Motor neuron (in vitro differentiated cells): ENCODE measurements around the gene REPS1. TPM values are rescaled to one million over a fixed set of nuclear protein-coding genes. Genes with fewer than 3 reads are reported as not detected.

Experiments
- ATAC-seq, 8 experiments: fragments of 200-7000 bp; cut with Tn5 transposase; replicated peaks in 6 of 8; 2 replicates each; pipeline ENCODE4 v1.8.0; 2021; ENCODE audit warnings: mild to moderate bottlenecking in 8 of 8, moderate library complexity in 8 of 8
- H3K27ac ChIP-seq, 2 donors: fragments of 250-450 bp; sonication (Bioruptor Pico); 2 replicates each; pipeline ENCODE4 v1.9.0; 2021; ENCODE audit warnings: antibody characterized with exemption in 2 of 2, mild to moderate bottlenecking in 2 of 2, moderate library complexity in 1 of 2
- H3K4me1 ChIP-seq, 2 donors: fragments of 250-450 bp; sonication (Bioruptor Pico); replicated peaks in 1 of 2; 2 replicates each; pipeline ENCODE4 v1.6.1; 2021; ENCODE audit warnings: antibody characterized with exemption in 2 of 2, mild to moderate bottlenecking in 2 of 2, moderate library complexity in 1 of 2
- H3K4me3 ChIP-seq, 5 donors: fragments of 250-450 bp; sonication (Bioruptor Pico); 2 replicates each; pipeline ENCODE4 v1.9.0; 2021; ENCODE audit warnings: antibody characterized with exemption in 5 of 5, mild to moderate bottlenecking in 5 of 5, moderate library complexity in 4 of 5
- WGBS, 10 experiments: fragments of 450-650 bp; shearing (Covaris generic); methylation state at CpG; one replicate each; pipeline ENCODE4 v1.0.0; 2022; 5-methylcytosine and 5-hydroxymethylcytosine counted together
- in situ Hi-C, 9 experiments: fragments of 400-800 bp; cut with MboI; loops; one replicate each; pipeline ENCODE4 v1.15.0; 2021; ENCODE audit warnings: low sequenced_read_pairs in 9 of 9, low pct_unique_long_range_greater_than_20kb in 2 of 9; ENCODE audit not compliant: unreplicated experiment in 9 of 9
- total RNA-seq, 8 experiments: library from RNA; unstranded; fragments of 300-600 nt; gene quantifications; 2 replicates each; pipeline versions ENCODE4 v1.2.3 to v1.2.4, GENCODE V29; 2022

REPS1 gene
- total RNA-seq, 8 experiments from 2014 or later = 21.0 to 53.2 (median 42.0) TPM

DNA sequence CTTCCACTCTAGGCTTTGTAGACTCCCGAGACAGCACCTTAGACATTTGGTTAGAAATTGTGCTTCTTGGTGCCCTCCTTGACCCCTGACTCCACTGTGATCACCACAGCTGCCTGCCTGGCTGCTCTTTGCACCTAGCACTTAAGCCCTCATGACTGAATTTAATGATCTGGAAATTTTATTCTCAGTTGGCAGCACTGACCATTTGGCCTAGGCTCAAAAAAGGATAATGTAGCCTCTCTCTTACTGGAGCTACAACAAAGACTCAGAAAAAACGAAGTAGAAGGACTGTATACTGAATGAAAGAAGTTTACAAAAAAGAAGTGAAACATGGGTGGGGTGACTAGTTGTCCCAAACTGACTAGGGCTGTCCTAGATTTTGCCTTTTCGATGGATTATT lies 29.2 kb upstream of the REPS1 start:
- no peak overlapping the region for H3K27ac ChIP-seq
- WGBS, 10 experiments = 0 to 75% (median 43%) methylated on average over 1 to 3 of the region's 3 CpGs
- peak in 4 of 8 experiments; percentile 19 to 26 (median 26) for ATAC-seq
- in situ Hi-C loops = loop anchor here in 1 of 9 experiments (25.0 kb wide), 1 partner anchor 205 kb away; no protein-coding TSS in a partner anchor
- peaks cover 9 to 10% of the 10 kb centered on the region in 2 donors for H3K4me1 ChIP-seq
- no peak overlapping the region for H3K4me3 ChIP-seq

- peak in 5 of 8 experiments; percentile 29 to 67 (median 52) for ATAC-seq
- 43 to 100% (median 58%) methylated on average over 1 to 7 of the region's 7 CpGs for WGBS, 10 experiments
- in situ Hi-C loops = loop anchor here in 1 of 9 experiments (25.0 kb wide), 1 partner anchor 204 kb away; no protein-coding TSS in a partner anchor
Measured at GRCh38 chr6:139016337-139017213, 28.5 kb upstream of the REPS1 start.

GRCh38 chr6:139014945-139015344 lies 26.9 kb upstream of the REPS1 start:
- in situ Hi-C loops = loop anchor here in 1 of 9 experiments (25.0 kb wide), 1 partner anchor 203 kb away; no protein-coding TSS in a partner anchor
- H3K4me1 ChIP-seq = peaks cover 9 to 10% of the 10 kb centered on the region in 2 donors
- no peak for ATAC-seq
- 33 to 100% (median 82%) methylated on average over 1 to 3 of the region's 3 CpGs; no CpG with 5 or more reads in 1 of the 10 experiments for WGBS, 10 experiments
- H3K27ac ChIP-seq = no peak overlapping the region
- H3K4me3 ChIP-seq = no peak overlapping the region

More at GRCh38 chr6:139016337-139017213, 28.5 kb upstream of the REPS1 start:
- H3K4me3 ChIP-seq = no peak overlapping the region
- peaks cover 9 to 10% of the 10 kb centered on the region in 2 donors for H3K4me1 ChIP-seq
- no peak overlapping the region for H3K27ac ChIP-seq

DNA sequence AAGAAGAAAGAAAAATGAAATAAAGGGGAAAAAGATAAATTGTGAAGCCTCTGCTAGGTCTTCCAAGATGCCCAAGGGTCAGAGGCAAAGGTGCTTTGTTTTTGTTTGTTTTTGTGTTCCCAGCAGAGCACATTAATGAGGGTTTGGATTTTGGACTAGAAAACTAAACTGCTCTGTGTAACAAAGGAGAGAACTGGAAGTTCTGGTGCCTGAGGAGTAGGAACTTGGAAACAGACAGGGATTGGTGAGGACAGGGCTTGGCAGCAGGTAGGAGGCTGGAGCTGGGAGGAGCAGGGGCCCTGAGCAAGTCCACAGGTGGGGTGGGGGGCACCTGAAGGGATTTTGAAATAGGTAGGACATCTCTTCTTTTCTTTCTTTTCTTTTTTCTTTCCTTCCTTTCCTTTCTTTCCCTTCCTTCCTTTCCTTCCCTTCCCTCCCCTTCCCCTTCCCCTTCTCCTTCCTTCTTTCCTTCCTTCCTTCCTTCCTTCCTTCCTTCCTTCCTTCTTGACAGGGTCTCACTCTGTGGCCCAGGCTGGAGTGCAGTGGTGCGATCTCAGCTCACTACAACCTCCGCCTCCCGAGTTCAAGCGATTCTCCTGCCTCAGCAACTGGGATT lies 25.2 kb upstream of the REPS1 start:
- Histone ChIP-seq H3K4me3 (no peak overlapping the region), H3K4me1 (peaks cover 9 to 10% of the 10 kb centered on the region in 2 donors), H3K27ac (no peak overlapping the region)
- WGBS, 10 experiments = 54 to 100% (median 93%) methylated on average over 1 to 4 of the region's 4 CpGs; no CpG with 5 or more reads in 3 of the 10 experiments
- no peak for ATAC-seq
- in situ Hi-C loops = loop anchor here in 1 of 9 experiments (25.0 kb wide), 1 partner anchor 201 kb away; no protein-coding TSS in a partner anchor

DNA sequence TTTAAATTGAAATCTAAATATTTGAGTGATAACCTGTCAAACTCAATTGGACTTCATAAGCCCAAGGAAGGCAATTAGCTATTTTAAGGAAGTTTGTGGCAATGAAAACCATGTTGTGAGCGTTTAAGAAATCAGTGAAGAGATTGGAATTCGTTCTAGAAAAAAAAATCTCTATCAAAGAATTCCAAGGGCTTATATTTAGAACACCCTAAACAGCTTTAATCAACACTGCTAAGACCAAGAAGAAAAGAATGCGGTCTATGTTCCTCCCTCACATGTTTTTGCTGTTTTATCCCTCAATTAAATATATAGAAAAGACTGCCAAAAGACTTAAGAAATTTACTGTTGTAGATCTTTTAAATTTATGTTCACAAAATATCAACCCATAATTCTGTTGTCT lies 23.9 kb upstream of the REPS1 start:
- in situ Hi-C loops = loop anchor here in 1 of 9 experiments (25.0 kb wide), 1 partner anchor 200 kb away; no protein-coding TSS in a partner anchor
- Histone ChIP-seq H3K4me3 (no peak overlapping the region), H3K27ac (no peak overlapping the region), H3K4me1 (peaks cover 5% of the 10 kb centered on the region in 2 donors)
- WGBS, 10 experiments = 36 to 100% (median 78%) methylated on average over 1 to 3 of the region's 3 CpGs
- no peak for ATAC-seq

- Histone ChIP-seq H3K4me1 (no peaks in the 10 kb centered on the region), H3K27ac (no peak overlapping the region), H3K4me3 (no peak overlapping the region)
- no peak for ATAC-seq
- in situ Hi-C loops = loop anchor here in 1 of 9 experiments (25.0 kb wide), 1 partner anchor 198 kb away; no protein-coding TSS in a partner anchor
Measured at GRCh38 chr6:139010674-139011073, 22.6 kb upstream of the REPS1 start.

GRCh38 chr6:139008117-139008516 lies 20.1 kb upstream of the REPS1 start:
- no peaks in the 10 kb centered on the region for H3K4me1 ChIP-seq
- H3K4me3 ChIP-seq = no peak overlapping the region
- no peak overlapping the region for H3K27ac ChIP-seq
- WGBS, 10 experiments = 48 to 100% (median 89%) methylated on average over 1 to 9 of the region's 9 CpGs
- in situ Hi-C loops = loop anchor here in 1 of 9 experiments (25.0 kb wide), 1 partner anchor 196 kb away; no protein-coding TSS in a partner anchor
- ATAC-seq = no peak

GRCh38 chr6:139007428-139007827 lies 19.4 kb upstream of the REPS1 start:
- no peaks in the 10 kb centered on the region for H3K4me1 ChIP-seq
- no peak overlapping the region for H3K27ac ChIP-seq
- in situ Hi-C loops = loop anchor here in 1 of 9 experiments (25.0 kb wide), 1 partner anchor 195 kb away; no protein-coding TSS in a partner anchor
- WGBS, 10 experiments = 67 to 100% (median 100%) methylated on average over 1 of the region's 1 CpG; no CpG with 5 or more reads in 5 of the 10 experiments
- no peak for ATAC-seq
- no peak overlapping the region for H3K4me3 ChIP-seq

GRCh38 chr6:139006477-139006876 lies 18.4 kb upstream of the REPS1 start:
- no peak for ATAC-seq
- 33 to 100% (median 86%) methylated on average over 1 to 3 of the region's 3 CpGs; no CpG with 5 or more reads in 1 of the 10 experiments for WGBS, 10 experiments
- no peak overlapping the region for H3K27ac ChIP-seq
- in situ Hi-C loops = loop anchor here in 1 of 9 experiments (25.0 kb wide), 1 partner anchor 194 kb away; no protein-coding TSS in a partner anchor
- H3K4me1 ChIP-seq = no peaks in the 10 kb centered on the region
- no peak overlapping the region for H3K4me3 ChIP-seq

- no peaks in the 10 kb centered on the region for H3K4me1 ChIP-seq
- ATAC-seq = no peak
- in situ Hi-C loops = loop anchor here in 1 of 9 experiments (25.0 kb wide), 1 partner anchor 191 kb away; no protein-coding TSS in a partner anchor
- H3K4me3 ChIP-seq = no peak overlapping the region
- H3K27ac ChIP-seq = no peak overlapping the region
Measured at GRCh38 chr6:139003751-139004150, 15.7 kb upstream of the REPS1 start.

DNA sequence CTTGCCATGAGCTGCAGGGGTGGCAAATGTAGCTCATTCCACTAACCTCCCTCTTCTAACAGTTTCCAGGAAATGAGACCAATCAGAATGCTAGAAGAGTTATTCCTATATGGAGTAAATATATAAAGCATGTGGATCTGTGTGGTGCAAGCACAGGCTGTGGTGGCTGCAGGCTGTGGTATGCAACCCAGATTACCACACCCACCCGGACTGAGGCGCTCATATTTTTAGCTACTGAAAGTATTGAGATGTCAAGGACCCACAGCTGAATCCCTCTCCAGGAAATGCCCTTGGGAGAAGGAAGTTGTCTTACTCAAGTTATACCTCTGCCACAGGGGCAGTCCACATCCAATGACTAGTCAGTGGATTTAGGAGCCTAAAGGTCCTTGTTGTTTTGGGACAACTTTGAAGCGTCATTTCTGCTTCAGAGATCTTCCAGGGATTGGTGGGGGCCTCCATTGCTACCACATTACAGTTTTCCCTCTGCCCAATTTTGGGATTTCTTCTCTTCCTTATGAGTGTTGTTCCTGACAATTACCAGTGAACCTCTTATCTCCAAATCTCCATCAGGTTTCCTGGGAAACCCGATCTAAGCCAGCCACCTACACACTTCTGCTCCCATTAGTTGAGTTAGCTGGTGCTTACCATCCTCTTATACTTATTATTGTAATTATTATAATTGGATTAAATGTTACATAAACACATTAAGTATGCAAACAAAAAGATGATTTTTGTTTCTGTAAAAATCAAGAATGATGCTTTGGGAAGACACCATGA lies 12.1 kb upstream of the REPS1 start:
- Histone ChIP-seq H3K27ac (no peak overlapping the region), H3K4me1 (no peaks in the 10 kb centered on the region), H3K4me3 (no peak overlapping the region)
- 55 to 100% (median 86%) methylated on average over 1 to 4 of the region's 4 CpGs; no CpG with 5 or more reads in 1 of the 10 experiments for WGBS, 10 experiments
- ATAC-seq = peak in 3 of 8 experiments; percentile 45 to 67 (median 58)
- in situ Hi-C loops = loop anchor here in 1 of 9 experiments (25.0 kb wide), 1 partner anchor 188 kb away; no protein-coding TSS in a partner anchor

GRCh38 chr6:138997136-138997535 lies 9.1 kb upstream of the REPS1 start:
- Histone ChIP-seq H3K4me3 (no peak overlapping the region), H3K4me1 (no peaks in the 10 kb centered on the region), H3K27ac (no peak overlapping the region)
- 64 to 100% (median 87%) methylated on average over 1 to 5 of the region's 5 CpGs for WGBS, 10 experiments
- in situ Hi-C loops = no loop called here
- ATAC-seq = no peak
